Activated T-cell treated with anti-CD3 and anti-CD28 coated beads for 48 hours (primary cell): ENCODE data around the gene ABCC1.
"Not testable (repeated sequence)": the region's sequence is repeated elsewhere in the genome, so short reads cannot be mapped to it uniquely, and the experiment has no call there.

Experiments used
- DNase-seq: peaks from one replicate; pipeline ENCODE4 v3.0.0-alpha.2; 2020; ENCODE audit warnings: low read depth

The ABCC1 gene

GRCh38 chr16:15967655-15968315, 18.4 kb downstream of the ABCC1 start:
- no peak for DNase-seq

GRCh38 chr16:15970202-15970601, 20.8 kb downstream of the ABCC1 start:
- DNase-seq: no peak

- DNase-seq: no peak
These were observed 21.5 kb downstream of the ABCC1 start for GRCh38 chr16:15970743-15971439.

- no peak for DNase-seq
These were observed 22.0 kb downstream of the ABCC1 start for GRCh38 chr16:15971440-15971815.

GRCh38 chr16:15972046-15972868, 22.8 kb downstream of the ABCC1 start:
- DNase-seq: no peak

- no peak for DNase-seq
These were observed 24.0 kb downstream of the ABCC1 start for GRCh38 chr16:15973421-15973820.

GRCh38 chr16:15974057-15974456, 24.6 kb downstream of the ABCC1 start:
- no peak for DNase-seq

GRCh38 chr16:15975172-15975571, 25.8 kb downstream of the ABCC1 start:
- DNase-seq: no peak

GRCh38 chr16:15976225-15976812, 26.9 kb downstream of the ABCC1 start:
- DNase-seq: no peak

- DNase-seq: no peak
These were observed 27.7 kb downstream of the ABCC1 start for GRCh38 chr16:15976929-15977637.

- DNase-seq: no peak
These were observed 30.4 kb downstream of the ABCC1 start for GRCh38 chr16:15979801-15980200.

GRCh38 chr16:15980329-15980728, 30.9 kb downstream of the ABCC1 start:
- no peak for DNase-seq

GRCh38 chr16:15981382-15981781, 32.0 kb downstream of the ABCC1 start:
- DNase-seq: no peak

- DNase-seq: not testable (repeated sequence)
These were observed 32.9 kb downstream of the ABCC1 start for GRCh38 chr16:15982194-15982915.

GRCh38 chr16:15983898-15984297, 34.5 kb downstream of the ABCC1 start:
- no peak for DNase-seq

GRCh38 chr16:15985144-15985543, 35.7 kb downstream of the ABCC1 start:
- DNase-seq: no peak

GRCh38 chr16:15986261-15986660, 36.8 kb downstream of the ABCC1 start:
- no peak for DNase-seq

GRCh38 chr16:15988268-15989013, 39.0 kb downstream of the ABCC1 start:
- no peak for DNase-seq

- DNase-seq: no peak
These were observed 41.5 kb downstream of the ABCC1 start for GRCh38 chr16:15990902-15991301.

GRCh38 chr16:15993128-15993527, 43.7 kb downstream of the ABCC1 start:
- no peak for DNase-seq

GRCh38 chr16:15993541-15993940, 44.1 kb downstream of the ABCC1 start:
- no peak for DNase-seq
